HG03460 (cell line): Measurements from ENCODE around the gene SEMA4G.
A peak's percentile ranks its signal among the peaks of the same experiment; 100 is the strongest.

ENCODE experiments used
- ATAC-seq: cut with Tn5 transposase; IDR thresholded peaks from one replicate; pipeline ENCODE4 v1.9.1; 2021; ENCODE audit not compliant: unreplicated experiment

The SEMA4G gene

DNA sequence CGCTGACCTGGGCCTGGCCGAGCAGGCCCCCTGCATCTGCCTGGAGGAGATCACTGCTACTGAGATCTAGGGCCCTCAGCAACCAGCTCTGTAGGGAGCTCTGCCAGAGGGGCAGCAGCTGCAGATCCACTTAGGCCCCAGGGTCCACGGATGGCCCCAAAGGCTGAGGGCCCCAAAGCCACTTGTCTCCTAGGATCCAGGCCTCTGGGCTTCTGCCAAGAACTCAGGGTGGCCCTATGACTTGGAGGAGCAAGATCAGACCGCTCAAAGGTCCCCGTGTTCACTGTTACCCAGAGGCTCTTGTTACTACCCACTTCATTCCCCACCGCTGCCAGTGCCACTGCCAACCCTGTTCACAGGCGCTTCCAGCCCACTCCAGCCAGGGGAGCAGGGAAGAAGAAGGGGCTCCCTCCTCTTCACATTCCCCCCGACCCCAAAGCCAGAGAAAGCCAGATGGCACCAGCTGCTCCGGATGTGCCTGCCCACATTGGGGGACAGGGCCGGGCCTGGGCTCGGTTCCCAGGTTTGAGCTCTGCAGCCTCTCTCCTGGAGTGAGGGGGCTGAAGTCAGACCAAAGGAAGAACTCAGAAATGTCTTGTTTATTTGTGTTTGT is 37.9 kb downstream of the SEMA4G start:
- ATAC-seq = no peak

DNA sequence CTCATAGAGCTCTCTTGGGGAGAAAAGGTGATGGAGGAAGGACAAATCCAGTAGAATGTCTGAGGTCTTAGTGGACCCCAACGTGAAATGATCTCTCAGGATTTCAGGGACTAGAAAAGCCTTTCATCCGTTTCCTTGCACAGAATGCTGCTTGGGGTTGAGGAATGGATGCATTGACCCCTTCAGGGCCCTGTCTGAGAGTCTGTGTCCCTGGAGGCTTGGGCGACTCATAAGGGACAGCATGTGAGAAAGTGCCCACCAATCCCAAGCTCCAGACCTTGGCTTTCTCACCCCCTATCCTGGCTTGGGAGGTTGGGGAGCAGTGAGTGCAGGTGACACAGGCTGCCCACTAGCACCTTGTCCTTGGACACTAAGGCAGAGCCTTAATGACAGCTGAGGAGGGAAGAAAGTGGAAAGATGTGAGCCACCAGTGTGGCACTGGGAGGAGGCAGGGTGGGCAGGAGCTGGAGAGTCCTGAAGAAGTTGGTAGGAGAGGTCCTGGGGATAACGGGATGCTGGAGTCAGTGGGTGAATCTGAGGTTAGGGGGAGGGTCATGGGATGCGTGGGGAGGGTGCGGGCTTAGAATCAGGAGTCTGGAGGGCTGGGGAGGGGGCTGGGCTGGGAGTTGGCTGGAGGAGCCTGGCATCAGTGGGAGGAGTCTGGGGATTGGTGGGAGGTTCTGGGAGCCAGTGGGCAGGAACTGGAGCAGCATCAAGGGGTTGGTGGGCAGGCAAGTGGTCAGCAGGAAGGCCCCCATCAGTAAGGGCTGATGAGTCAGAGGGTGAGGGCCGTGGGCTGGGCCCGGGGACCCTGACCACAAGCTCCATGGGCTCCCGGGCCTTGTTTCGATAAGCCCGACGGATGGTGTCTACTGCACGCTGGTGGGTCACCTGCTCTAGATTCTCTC is 38.9 kb downstream of the SEMA4G start:
- ATAC-seq = no peak

DNA sequence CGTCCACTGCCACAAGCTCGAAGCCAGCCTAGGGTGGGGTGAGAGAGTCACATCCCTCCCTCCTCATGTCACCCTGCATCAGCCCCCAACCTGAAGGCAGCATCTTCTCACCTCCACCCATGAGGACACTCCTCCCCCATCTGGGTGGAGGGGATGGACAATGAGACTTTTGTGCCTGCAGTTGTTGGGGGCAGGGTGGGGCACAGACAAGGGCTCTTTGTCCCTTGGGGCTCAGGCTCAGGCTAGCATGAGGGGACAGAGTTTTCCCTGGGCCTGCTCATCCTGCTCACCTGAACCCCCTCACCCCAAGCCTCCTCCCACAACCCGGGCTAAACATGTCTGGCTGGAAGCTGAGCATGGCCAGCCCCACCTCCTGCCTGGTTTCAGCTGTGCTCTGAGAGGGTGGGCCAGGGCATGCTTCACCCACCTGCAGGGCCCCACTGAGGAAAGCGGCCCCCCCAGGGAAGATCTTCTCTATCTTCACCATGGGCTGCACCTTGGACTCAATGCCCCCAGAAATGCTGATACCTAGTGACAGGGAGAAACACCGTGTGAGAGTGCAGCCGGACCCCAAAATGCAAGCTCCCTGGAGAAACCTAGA is 39.6 kb downstream of the SEMA4G start:
- ATAC-seq = no peak

DNA sequence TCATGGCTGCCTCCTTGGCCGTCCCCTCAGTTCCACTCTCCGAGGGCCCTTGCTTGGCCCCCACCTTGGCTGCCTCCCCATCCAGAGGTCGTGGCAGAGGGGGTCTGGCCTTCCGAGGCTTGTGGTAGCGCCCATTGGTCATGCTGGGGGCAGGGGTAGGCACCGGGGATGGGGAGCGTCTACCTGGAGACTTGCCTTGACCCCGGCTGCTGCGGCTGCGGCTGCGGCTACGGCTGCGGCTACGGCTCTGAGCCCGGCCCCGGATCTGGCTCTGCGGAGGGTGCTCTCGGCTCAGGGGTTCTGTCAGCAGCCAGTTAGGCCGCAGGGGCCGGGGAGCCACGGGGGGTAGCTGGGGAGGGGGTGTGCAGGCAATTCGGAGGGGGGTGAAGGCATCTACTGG is 41.0 kb downstream of the SEMA4G start:
- ATAC-seq = no peak

DNA sequence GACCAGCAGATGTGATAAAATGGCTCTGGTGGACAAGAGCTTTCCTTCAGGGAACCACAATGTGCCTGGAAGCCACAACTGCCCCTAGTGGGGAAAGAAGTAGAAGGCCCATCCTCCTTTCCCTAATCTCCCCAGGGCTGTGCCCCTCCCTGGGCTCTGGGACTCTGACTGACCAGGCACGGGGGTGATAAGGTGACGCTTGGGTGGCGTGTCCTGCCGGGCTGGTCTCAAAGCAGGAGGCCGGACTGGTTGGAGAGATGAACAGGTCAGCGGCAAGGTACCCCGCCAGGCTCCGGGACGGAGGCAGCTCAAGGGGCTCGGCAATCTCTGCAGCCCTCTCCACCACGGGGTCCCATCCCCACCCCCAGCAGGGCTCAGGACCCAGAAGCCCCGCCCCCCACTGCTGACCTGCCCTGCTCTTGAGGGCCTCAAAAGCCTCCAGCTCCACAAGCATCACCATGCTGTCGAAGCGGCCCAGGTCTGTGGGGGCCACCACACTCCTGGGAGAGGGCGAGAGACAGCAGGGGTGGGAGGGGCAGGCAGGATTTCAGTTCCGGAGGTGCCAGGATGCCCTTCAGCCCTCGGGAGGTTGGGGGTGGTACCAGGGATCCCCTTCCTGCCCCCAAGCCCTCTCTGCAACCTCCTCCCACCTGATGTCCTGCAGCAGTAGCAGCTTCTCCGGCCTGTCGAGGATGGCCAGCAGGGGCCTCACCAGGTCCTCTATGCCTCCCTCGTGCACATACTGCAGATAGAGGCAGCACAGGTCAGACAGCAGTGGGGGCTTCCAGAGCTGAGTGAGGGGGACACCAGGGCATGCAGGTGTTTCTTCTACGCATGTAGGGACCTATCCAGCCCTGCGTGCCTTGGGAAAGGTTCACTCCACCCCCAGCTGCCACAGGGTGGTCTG is 42.5 kb downstream of the SEMA4G start:
- ATAC-seq = no peak

DNA sequence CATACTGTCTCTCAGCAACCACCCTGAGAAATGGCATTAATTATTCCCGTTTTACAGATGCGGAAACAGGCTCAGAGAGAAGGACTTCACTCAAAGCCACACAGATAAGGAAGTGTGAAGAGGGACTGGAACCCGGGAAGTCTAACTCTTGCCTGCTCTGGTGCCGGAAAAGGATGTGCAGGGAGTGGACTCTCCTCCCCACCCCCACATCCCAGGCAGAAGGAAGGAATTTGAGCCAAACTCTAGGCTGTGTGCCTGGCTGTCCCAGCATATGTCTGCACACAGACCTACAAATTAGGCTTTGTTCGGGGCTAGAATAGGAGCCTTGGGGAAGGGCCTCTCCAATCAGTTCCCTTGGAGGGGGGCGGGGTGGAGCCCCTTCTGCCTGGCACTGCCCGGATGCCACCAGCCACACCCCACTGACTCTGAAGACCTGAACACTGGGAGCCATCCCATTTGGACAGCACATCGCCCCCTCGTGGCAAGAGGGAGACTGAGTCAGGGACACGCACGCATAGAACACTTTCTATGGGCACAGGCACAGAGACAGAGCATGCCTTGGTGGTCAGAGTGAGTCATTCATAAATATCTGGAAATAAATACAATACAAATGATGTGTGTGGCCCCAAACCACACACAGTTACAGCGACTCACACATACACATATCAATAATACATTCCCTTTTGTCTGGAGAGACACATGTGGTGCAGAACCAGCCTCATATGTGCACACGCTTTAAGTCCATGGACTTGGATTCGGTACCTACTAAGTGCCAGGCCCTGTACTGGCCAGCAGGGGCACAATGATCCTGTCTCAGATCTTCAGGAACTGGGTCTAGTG is 43.4 kb downstream of the SEMA4G start:
- peak; percentile 80 for ATAC-seq

DNA sequence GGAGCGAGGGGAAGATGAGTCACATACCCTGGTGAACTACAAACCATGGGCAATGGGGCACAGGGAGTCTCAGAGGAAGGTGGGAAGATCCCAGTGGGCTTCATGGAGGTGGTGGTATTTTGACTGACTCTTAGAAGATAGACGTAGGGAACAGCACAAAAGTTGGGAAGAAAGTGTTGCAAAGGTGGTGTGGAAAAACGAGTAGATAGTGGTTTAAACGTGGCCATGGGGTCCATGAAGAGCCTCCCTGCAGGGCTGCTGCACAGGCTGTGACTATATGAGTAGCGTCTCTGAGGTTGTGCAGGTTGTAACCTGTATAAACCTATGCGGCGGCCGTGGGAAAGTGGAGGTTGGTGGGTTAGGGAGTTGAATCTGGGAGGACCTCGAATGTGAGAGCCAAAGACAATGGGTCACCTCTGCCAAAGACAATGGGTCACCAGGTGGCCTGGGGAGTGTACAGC is 44.1 kb downstream of the SEMA4G start:
- no peak for ATAC-seq

DNA sequence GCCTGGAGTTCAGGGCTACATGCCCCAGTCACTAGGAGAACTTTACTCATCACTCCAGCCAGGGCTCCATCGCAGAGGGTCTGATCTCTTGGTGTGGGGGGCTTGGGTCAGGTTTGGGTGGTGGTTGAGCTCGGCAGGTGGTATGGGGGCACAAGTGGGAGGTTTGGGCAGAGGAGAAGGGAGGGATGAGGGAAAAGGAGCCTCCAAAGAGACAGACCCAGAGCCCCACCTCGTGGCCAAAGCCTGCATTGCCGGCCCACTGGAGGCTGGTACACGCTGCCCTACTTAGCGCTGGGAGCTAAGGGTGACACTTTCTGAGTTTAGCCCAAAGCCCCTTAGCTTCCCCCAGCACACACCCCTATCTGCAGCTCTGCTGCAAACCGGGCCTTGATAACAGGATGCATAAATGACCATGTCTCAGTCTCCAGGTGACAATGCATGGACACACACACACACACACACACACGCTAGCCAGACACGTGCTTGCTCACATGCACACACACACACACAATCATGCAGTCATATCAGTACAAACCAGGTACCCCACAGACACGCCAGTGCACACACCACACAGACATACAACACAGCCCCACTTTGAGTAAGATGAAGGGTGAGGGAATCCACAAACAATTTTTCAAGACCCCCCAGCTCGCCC is 45.1 kb downstream of the SEMA4G start:
- ATAC-seq = no peak

DNA sequence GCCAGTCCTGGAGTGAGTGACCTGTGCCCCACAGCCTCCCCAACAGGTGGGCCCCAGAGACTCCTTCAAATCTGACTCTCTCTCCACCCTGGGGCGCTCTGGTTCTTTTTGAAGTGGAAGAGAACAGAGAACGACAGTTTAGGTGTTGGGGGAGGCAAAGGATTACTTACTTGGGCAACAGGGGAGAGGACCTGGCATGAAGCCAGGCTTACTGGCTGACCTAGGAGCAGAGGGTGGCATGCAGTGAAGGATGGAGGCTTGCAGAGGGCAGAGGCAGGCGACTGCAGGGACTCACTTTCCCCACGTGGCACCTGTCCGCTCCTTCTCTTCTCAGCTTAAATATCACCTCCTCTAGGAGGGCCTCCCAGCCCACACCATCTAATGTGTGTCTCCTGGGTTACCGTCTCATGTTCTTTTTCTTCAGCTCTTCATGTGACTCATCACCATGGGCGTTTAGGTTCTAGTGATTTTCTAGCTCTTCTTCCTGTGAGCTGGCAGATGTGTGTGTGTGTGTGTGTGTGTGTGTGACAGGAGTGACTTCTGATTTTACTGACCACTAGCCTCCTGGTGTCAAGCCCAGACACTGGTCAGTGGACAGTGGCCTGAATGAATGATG is 45.8 kb downstream of the SEMA4G start:
- no peak for ATAC-seq

DNA sequence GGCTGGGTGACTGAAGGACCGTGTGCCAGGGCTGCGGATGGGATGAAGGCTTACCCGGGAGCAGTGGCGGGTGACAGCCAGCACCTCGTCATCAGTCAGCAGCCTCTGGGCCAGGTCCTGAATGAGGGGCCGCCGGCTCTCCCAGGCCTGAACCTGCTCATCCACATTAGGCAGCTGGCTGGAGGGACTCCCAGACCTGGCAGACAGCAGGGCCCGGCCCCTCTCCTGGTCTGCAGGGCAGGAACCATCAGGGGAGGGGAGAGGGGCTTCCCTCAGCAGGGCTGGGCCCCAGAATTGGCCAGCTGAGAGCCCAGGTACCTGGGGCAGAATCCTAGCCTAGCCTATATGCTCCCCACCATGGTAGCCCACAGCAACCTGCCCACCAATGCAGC is 46.3 kb downstream of the SEMA4G start:
- no peak for ATAC-seq

DNA sequence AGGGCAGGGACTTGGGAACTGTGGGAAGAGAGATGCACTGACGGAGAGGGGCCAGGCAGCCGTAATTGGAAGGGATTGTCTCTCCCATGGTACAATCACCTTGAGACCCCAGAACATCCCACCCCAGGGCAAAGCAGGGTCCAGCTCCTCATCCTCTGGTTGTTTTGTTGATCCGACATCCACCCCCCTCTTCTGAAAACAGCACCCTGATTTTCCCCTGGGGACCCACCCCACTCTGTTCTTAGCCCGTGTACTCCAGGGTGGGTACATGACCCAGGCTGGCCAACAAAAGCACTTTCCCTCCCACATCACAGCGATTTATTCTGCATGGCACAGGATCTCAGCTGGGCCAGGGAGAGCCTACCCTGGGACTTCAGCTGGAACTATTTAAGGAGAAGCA is 47.5 kb downstream of the SEMA4G start:
- ATAC-seq = no peak

DNA sequence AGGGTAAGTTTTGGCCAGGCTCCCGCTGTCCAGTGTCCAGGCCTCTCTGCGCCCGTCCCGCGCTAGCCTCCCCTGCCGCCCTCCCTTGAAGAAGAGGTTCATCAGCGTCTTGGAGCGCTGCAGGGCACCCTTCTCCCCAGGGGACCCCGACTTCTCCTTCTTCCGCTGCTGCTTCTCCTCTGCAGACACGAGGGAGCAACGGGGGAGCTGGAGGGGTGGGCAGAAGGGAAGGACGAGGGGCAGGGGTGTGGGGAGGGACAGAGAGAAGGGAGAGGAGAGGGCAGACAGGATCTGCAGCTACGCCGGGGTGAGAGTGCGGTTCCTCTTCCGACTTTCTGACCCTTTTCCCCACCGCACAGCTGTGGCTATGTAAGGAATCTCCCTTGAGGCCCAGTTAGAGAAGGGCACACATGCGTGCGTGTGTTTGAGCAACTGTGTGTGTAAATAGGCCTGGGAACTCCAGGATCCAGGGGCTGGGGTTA is 48.9 kb downstream of the SEMA4G start:
- no peak for ATAC-seq

DNA sequence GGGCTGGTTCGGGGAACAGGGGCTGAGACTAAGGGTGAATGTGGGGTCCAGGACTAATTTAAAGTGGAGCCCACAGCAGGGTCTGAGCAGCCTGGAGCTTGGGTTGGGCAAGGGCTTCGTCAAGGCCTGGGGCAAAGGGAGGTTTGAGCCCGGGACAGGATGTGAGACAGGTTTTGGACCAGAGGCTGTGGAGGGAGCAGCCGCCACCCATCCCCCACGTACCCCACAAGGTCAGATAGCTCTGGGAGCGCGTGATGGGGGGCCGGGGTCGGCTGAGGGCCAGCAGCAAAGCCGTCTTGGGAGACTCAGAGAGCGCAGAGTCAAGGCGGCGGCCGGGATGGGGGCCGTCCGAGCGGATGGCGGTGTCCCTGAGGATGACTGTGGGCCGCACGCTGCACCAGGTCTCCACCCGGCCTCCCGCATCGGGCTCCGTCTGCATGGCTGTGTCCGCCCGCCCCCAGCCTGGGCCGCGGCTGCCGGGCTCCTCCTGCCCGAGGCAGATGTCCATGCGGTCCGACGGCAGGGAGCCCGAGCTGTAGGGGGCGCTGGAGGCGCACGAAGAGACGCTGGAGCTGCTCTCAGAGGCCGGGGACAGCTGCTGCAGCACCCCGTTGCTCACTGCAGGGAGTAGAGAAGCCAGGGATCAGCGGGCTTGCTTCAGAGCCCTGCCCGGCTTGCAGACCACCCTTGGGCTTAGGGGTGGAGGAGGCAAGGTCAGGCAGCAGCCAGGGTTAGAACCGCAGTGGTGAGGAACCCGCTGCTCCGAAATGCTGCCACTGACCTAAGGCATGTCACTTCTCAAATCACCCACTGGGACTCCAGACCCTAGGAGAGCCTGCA is 49.5 kb downstream of the SEMA4G start:
- ATAC-seq = no peak
